Coronary artery (tissue), 2 donors: ENCODE data around the gene OR5D16.
"Not testable (repeated sequence)": the region's sequence is repeated elsewhere in the genome, so short reads cannot be mapped to it uniquely, and the experiment has no call there.

ENCODE experiments used
- DNase-seq: peaks from one replicate; pipeline ENCODE4 v3.0.0-alpha.2; 2017; ENCODE audit warnings: low spot score
- H3K27ac ChIP-seq, 2 donors: fragments of 200-600 bp; sonication (generic); one replicate each; pipeline ENCODE4 v1.5.1; 2016 to 2019
- H3K4me3 ChIP-seq: fragments of 200-600 bp; sonication (generic); 2 replicates; pipeline ENCODE4 v1.5.1; 2016; ENCODE audit warnings: mild to moderate bottlenecking, moderate library complexity
- TF ChIP-seq, protein P1 (sequence below): fragments of 200-600 bp; sonication (generic); IDR thresholded peaks from one replicate; pipeline ENCODE4 v1.5.1; 2019; ENCODE audit warnings: antibody characterized with exemption

The OR5D16 gene

DNA sequence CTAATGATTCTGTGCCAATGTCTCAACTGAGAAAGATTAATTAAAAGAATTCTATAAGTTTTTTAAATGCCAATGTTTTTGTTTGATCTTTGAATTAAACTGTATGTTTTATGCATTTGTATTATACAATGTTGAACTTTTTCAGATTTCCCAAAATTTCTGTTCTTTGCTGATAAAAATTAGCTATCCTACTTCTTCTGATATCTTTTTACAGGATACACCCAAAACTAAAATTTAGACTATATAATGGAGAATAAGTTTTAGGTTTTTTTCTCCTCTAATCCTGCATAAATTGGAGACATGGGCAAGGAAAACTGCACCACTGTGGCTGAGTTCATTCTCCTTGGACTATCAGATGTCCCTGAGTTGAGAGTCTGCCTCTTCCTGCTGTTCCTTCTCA lies 11.6 kb upstream of the OR5D16 start, which contains the start of gene OR5L2:
Gene OR5L2, plus strand, starts transcription at position 301 of the 400 bp plus-strand sequence. Its CDS starts 0 bp downstream, at position 301.
- no peak for DNase-seq
- Histone ChIP-seq H3K27ac (no peak within 1 kb of the TSS), H3K4me3 (no peak within 1 kb of the TSS)
- TF ChIP-seq, protein P1, sequence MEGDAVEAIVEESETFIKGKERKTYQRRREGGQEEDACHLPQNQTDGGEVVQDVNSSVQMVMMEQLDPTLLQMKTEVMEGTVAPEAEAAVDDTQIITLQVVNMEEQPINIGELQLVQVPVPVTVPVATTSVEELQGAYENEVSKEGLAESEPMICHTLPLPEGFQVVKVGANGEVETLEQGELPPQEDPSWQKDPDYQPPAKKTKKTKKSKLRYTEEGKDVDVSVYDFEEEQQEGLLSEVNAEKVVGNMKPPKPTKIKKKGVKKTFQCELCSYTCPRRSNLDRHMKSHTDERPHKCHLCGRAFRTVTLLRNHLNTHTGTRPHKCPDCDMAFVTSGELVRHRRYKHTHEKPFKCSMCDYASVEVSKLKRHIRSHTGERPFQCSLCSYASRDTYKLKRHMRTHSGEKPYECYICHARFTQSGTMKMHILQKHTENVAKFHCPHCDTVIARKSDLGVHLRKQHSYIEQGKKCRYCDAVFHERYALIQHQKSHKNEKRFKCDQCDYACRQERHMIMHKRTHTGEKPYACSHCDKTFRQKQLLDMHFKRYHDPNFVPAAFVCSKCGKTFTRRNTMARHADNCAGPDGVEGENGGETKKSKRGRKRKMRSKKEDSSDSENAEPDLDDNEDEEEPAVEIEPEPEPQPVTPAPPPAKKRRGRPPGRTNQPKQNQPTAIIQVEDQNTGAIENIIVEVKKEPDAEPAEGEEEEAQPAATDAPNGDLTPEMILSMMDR, result no peak

DNA sequence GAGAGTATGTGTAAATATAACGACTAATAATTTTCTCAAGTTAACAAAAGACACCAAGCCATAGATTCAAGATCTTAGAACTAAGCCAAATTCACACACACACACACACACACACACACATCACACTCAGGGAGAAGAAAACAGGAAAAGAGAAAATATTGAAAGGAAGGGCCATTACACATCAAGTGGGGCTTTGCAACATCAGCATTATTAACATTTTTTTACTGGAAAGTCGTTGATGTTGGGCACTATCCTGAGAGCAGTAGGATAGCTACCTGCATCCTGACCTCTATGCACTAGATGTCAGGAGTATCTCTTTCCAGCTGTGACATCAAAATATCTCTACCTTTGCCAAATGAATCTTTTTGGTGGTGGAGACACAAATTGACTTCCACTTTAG lies 8.9 kb downstream of the OR5D16 start:
- TF ChIP-seq, protein P1, result no peak
- H3K4me3 ChIP-seq, result no peak overlapping the region
- no peak overlapping the region for H3K27ac ChIP-seq
- no peak for DNase-seq

DNA sequence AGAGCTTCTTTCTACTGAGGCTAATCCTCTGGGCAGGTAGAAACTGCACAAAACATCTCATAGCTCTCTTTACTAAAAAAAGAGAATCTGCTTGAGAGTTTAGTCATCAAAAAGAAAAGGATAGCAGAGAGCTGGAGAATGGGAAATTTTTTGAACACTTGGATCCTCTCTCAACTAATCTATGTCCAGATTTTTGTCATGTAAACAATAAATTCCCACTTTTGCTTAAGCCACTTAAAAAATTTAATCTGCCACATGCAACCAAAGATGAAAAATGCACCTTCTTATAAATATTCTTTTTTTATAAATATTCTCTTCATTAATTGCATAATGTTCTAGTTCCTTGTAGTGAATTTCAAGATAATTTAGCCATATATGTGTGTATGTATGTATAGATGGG lies 10.5 kb downstream of the OR5D16 start:
- no peak for DNase-seq
- TF ChIP-seq, protein P1, result no peak
- Histone ChIP-seq H3K4me3 (no peak overlapping the region), H3K27ac (no peak overlapping the region)

DNA sequence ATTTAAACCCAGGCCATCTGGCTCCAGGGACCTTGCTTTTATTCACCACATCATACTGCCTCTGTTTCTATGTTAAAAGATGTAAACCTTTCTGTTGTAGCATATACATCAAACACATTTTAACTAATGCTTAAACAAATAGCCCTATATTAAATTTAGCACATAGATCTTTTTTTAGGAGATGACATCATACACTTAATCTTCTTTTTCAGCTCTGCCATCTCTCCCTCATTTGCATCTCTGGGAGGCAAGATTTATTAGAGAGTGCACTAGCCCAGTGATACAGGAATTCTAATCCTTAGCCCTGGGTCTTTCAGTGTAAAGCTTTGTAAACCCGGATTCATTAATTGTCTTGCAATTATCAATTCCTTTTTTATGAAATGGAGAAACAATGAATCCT lies 13.6 kb downstream of the OR5D16 start:
- Histone ChIP-seq H3K4me3 (no peak overlapping the region), H3K27ac (no peak overlapping the region)
- DNase-seq, result no peak
- TF ChIP-seq, protein P1, result no peak

GRCh38 chr11:55854704-55855103 lies 16.2 kb downstream of the OR5D16 start:
- TF ChIP-seq, protein P1, result no peak
- no peak for DNase-seq
- no peak overlapping the region for H3K4me3 ChIP-seq
- H3K27ac ChIP-seq, result no peak overlapping the region

- not testable (repeated sequence) for H3K27ac ChIP-seq, DNase-seq, H3K4me3 ChIP-seq
Measured at GRCh38 chr11:55867354-55867753, 28.8 kb downstream of the OR5D16 start.

DNA sequence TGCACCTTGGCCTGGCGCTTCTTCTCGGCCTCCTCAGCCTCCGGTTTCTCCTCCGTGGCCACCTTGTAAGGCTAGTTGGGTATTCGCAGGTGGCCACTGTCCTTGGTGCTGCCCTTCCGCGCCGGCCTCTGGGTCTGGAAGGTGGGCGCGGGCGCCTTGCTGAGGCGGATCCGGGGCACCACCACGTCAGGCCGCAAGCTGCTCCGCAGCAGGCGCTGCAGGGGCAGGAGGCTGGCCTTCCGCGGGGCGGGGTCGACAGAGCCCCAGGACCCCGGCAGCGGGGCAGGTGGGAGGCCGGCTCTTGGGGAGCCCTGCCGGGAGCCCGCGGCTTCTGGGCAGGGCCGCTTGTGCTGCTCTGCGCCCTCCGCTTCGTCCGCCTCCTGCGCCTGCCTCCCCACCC lies 34.2 kb downstream of the OR5D16 start:
- not testable (repeated sequence) for H3K4me3 ChIP-seq, H3K27ac ChIP-seq, DNase-seq

DNA sequence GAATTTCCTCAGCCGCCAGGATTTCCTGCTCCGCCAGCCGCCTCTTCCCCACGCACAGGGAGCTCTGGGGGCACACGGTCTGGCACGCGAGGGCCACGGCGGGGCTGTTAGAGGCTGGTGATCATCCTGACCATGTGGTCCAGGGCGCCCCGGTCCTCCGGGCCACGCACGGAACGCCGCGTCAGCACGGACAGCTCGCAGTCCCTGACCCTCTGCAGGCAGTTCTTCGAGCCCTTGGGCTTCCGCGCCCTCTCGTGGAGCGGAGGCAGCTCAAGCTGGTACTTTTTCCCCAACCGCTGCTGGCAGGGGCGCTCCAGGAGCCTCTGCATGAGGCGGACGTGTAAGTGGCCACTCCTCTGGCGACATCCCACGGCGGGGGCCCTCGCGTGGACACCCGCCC lies 34.6 kb downstream of the OR5D16 start:
- DNase-seq, H3K4me3 ChIP-seq, H3K27ac ChIP-seq: not testable (repeated sequence)

GRCh38 chr11:55882997-55883396 lies 44.4 kb downstream of the OR5D16 start, which contains the start of gene TRIM51:
TSS of gene TRIM51 (plus strand) at chr11:55883297. CDS start at chr11:55885429, 2,132 bp downstream.
- not testable (repeated sequence) for H3K27ac ChIP-seq, H3K4me3 ChIP-seq, DNase-seq

GRCh38 chr11:55884995-55885394 lies 46.4 kb downstream of the OR5D16 start:
- H3K4me3 ChIP-seq, DNase-seq, H3K27ac ChIP-seq: not testable (repeated sequence)

DNA sequence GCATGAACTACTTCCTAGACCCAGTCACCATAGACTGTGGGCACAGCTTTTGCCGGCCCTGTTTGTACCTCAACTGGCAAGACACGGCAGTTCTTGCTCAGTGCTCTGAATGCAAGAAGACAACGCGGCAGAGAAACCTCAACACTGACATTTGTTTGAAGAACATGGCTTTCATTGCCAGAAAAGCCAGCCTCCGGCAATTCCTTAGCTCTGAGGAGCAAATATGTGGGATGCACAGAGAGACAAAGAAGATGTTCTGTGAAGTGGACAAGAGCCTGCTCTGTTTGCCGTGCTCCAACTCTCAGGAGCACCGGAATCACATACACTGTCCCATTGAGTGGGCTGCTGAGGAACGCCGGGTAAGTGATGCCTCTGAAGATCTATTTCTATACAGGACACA lies 46.9 kb downstream of the OR5D16 start:
- not testable (repeated sequence) for DNase-seq, H3K4me3 ChIP-seq

More for the DNA sequence above, 46.9 kb downstream of the OR5D16 start:
- not testable (repeated sequence) for H3K27ac ChIP-seq
